DMS 273 (cell line): Measurements from ENCODE around the gene ADAMTS16.

Experiments used
- DNase-seq: peaks from one replicate; lab custom pipeline; 2025; ENCODE audit not compliant: unreplicated experiment; lab: John Stamatoyannopoulos, UW

Gene ADAMTS16

GRCh38 chr5:5141625-5142525 is 1.7 kb downstream of the ADAMTS16 start:
- DNase-seq, result peak; percentile 80

DNA sequence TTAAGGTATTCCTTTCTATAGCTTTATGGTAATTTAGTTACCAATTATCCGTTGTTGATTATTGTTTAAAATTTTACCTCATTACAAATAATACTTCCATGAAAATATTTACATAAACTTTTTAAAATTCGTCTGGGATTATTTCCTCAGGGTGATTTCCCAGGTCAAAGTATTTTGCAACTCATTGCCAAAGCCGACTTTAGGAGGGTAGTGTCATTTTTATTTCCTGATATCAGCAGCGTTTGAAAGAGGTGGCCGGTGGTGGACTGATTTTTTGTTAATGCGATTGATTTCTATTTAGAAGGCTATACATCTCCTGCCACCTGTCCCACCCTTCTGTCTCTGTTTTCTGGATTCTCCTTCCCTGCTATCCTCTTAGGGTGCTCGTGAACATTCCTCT is 4.3 kb downstream of the ADAMTS16 start:
- DNase-seq, result no peak

- no peak for DNase-seq
Observed at GRCh38 chr5:5145651-5146529, 5.8 kb downstream of the ADAMTS16 start.

DNA sequence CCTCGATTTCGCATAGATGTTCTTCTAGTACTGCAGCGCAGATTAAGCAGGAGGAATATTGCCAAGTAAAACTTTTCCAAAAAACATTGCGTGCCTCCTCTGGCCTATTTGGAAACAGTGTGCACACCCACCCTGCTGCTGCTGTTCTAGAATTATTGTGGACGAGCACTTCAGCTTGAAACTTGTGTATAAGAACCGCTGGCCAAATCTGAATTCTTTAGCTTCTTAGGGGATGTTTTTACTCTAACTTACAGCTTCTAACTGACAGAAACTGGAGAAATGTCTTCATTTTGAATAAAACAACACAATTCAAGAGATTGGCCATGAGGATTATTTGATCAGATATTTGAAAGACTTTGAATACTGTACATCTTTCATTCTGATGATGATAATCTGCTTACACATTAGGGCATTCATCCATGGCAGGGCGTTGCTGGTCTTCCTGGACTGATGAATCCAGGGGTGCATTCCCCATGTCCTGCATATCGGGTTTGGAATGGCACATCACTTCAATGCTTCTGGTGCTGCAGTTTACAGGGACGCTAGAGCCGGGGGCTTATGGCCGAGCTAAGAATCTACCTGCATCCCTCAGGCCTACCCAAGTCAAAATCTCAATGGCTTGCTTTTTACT is 6.5 kb downstream of the ADAMTS16 start:
- DNase-seq, result no peak

DNA sequence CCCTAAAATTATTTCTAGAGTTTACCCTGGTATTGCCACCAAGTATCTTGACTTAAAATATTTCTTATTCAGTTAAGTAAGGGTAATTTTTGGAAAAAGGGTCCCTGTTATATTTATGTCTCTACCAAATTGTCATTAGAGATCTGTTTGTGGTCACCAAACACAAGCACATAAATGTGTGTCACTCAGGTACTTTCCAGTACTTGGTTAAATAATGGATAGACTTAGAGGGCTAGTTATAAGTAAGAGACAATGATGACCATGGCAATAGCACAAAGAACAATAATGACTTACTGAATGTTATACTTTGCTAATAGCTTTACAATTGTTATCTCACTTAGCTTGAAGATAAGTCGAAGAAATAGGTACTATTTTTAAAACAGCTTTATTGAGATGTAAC is 9.0 kb downstream of the ADAMTS16 start:
- no peak for DNase-seq

- DNase-seq, result no peak
Observed at GRCh38 chr5:5150667-5151066, 10.5 kb downstream of the ADAMTS16 start.

- DNase-seq, result no peak
Observed at GRCh38 chr5:5154733-5155132, 14.6 kb downstream of the ADAMTS16 start.

DNA sequence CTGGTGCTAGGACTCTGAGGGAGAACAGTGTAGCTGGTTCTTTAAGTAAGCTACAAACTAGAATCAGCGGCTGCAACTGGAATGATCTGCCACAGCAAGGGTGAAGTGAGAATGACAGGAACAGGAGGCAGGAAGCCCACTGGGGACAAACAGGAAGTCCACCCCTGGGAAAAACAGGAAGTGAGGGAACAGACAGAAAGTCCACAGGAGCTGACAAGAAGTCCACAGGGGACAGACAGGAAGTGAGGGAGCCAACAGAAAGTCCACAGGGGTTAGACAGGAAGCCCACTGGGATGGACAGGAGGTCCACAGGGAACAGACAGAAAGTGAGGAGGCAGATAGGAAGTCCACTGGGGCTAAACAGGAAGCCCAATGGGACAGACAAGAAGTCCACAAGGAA is 15.5 kb downstream of the ADAMTS16 start:
- DNase-seq, result no peak

DNA sequence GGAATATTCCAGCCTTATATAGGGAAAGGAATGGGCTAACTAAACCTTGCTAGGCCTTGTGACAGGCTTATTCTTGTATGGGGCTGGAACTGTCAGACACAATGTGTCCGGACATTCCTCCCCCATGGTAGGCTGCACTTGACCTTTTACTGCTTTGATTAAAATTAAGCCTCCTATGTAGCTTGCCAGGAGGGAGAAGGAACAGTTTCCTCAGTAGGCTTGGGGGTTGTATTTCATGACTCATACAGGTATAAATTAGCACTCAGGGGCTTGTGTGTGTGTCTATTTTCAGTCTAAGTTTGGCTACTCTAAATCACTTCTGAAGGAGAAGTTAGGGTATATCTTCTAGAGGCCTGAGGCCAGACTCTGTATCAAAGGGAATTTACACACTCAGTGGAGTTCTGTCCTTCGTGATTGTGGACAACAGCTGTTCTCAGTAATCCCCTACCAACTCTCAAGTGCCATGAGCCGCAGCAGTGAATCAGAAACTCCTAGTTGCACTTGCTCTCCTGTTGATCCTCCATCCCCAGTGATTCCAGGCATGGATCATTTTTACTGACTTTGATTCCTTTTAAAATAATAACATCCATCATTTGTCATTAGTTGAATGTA is 16.4 kb downstream of the ADAMTS16 start:
- no peak for DNase-seq

GRCh38 chr5:5158472-5158895 is 18.4 kb downstream of the ADAMTS16 start:
- no peak for DNase-seq

DNA sequence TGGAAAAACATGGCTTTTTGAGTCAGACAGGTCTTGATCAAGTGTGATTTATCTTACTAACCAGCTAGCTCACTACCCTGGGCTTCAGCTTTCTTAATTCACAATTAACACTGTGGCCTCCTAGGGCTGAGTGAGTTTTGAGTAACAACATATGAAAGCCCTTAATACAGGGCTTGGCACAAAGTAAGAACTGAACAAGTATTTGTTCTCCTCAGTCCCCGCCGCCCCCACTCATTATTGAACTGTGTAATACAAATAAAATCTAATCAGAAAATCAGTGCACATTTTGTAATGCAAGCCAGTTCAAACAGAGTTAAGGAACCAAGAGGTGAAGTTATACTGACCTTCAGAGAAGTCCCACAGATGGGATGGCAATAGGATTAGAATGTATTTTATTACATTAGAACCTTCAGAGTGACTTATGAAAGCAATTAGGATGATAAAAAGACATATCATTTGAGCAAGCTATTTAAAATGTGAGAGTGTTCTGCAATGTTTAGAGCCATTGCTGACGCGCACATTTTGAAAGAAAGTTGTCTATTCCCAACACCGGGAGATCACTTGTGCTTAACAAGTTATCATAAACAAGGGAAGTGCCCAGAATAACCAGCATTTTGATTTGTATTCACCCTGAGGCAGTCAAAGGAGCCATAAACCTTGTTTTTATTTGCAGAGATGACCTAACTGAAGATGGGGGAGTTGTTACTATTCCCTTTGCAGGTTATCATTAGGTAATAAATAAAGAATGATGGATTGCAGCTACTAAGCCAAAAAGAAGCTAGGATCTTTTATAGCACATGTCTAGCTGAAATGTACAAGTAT is 19.4 kb downstream of the ADAMTS16 start:
- no peak for DNase-seq

GRCh38 chr5:5164163-5164562 is 24.0 kb downstream of the ADAMTS16 start:
- DNase-seq, result no peak

DNA sequence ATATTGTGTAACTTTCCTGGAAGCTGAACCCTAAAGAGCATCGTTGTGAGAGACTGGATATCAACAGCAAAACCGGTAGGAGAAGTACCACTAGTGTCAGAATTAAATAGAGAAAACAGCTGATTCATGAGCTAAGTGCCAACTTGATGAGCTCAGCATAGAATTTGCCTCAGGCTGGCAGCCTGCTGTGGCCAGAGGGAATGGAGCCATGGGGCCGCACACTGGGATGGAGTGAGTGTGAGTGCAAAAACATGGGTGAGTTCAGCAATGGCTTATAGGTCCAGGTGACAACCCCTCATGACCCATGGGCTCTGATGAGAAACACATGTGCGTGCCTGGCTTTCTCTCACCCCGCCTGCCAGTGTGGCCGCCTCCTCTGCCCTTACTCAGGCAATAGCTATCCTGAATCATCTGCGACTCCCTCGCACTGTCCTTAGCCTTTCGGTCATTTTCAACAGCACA is 25.4 kb downstream of the ADAMTS16 start:
- no peak for DNase-seq

DNA sequence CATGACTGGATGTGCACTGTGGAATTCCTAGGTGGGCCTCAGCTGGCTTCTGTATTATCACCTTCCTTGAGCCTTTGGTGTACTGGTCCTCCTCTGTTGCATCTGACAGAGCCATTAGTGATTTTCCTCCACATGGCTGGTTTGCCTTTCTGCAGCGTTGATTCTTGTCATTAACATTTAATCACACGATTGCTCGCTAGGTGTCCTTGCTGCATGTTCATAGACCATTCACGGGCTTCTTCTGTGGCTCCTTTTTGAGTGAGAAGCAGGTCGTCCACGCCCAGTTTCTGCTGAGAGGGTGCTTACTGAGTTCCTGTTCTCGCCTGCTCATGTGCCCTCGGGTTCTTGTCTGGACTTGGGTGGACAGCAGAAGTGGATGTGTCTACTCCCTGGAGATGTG is 29.3 kb downstream of the ADAMTS16 start:
- no peak for DNase-seq

DNA sequence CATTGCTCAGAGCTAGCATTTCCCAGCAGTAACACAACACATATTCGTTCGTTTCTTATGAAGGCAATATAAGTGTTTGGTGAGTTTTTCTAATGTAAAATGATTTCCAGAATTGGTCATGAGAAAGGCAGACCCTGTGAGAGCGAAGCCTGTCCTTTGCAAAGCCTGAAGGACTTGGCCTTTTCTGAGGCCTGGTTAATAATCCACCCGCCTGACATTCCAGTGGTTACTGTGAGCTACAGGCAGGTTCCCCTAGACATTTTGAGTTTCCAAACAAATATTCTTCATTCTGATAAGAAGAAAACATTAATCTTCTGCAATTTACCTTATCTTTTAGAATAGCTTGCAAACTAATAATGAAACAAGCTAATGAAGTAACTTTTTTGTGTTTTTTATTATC is 38.0 kb downstream of the ADAMTS16 start:
- no peak for DNase-seq

GRCh38 chr5:5178580-5178979 is 38.5 kb downstream of the ADAMTS16 start:
- no peak for DNase-seq

DNA sequence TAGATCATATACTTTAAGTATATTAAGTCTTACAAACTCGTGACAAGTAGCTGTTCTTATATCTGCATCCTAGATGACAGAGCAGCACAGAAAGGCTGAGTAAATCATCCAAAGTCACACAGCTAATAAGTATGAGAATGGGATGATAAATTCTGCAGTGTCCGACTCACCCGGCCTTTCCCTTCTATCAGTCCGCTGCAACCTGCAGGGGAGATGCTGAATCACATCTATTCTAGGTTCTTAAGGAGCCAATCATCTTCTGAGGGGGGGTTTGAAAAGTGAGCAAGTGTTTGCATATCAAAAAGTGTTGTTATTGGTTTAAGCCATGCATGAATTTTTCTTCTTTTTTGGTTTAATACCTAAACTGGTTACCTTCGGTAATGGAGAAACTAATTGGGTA is 38.9 kb downstream of the ADAMTS16 start:
- no peak for DNase-seq

DNA sequence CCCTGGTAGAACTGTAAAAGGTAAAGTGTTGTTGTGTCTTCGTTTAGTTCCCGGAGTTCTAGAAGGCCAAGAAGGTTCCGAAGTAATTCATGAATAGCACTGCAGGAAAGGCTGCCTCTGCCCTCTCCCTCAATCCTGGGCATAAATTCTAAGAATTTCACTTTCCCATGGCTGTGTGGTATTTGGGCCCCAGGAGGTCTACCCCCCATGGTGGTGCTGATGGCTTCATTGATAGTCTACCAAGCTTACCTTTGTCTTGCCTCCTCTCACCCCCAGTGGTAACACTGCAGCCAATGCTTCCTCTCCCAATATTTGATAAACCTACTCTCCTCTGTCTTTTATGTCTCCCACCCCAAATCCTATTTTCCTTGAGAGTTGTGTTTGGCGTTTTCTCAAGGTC is 39.5 kb downstream of the ADAMTS16 start:
- DNase-seq, result no peak

GRCh38 chr5:5181650-5182324 is 41.7 kb downstream of the ADAMTS16 start:
- DNase-seq, result no peak
